HG03066 (cell line): ENCODE results near the gene CORO6.
A peak's percentile ranks its signal among the peaks of the same experiment; 100 is the strongest.

Experiments used
- ATAC-seq: cut with Tn5 transposase; IDR thresholded peaks from one replicate; pipeline ENCODE4 v1.9.1; 2021; ENCODE audit warnings: low read depth; ENCODE audit not compliant: unreplicated experiment

The CORO6 gene

DNA sequence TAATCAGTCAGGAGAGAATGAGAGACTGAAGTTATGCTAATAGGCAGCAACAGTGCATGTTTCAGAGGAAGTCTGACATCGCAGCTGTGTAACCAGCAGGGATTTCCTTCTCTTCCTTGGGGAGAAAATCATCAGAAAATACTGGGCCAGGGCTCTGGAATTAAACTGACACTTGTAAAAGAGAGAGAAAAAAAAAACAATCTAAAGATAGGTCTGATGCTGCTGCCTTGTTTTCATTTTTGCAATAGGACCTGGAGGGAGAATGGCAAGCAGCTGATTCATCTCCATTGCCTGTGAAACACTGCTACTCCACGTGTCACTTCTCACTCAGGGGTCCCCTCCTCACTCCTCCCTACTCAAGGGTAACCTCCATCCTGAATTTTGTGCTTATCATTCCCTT is 17.7 kb upstream of the CORO6 start:
- no peak for ATAC-seq

DNA sequence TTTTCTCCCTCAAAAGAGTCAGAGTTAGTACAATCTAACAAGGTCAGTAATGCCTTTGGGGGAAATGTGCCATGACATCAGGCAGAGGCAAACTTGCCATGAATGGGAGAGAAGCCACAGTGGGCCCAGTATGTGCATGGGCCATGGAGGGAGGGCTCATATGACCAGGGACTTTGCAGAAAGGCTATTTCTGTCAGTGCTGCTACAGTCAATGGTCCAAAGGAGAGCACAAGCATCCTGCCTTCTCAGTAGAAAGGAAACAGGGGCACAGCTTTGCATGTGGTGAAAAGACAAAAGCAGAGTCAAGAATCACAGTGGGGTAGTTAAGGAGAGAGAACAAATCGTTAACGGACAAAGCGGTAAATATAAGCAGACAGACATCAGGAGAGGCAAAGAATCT is 11.2 kb upstream of the CORO6 start:
- no peak for ATAC-seq

GRCh38 chr17:29630630-29631193 is 8.0 kb upstream of the CORO6 start:
- ATAC-seq: no peak

GRCh38 chr17:29629839-29630238 is 7.1 kb upstream of the CORO6 start:
- ATAC-seq: no peak

- ATAC-seq: no peak
These were observed 5.9 kb upstream of the CORO6 start for GRCh38 chr17:29628644-29629043.

- no peak for ATAC-seq
These were observed 5.2 kb upstream of the CORO6 start for GRCh38 chr17:29627951-29628350.

- no peak for ATAC-seq
These were observed 2.5 kb upstream of the CORO6 start for GRCh38 chr17:29625037-29625750.

- no peak for ATAC-seq
These were observed 1.9 kb upstream of the CORO6 start for GRCh38 chr17:29624586-29624985.

DNA sequence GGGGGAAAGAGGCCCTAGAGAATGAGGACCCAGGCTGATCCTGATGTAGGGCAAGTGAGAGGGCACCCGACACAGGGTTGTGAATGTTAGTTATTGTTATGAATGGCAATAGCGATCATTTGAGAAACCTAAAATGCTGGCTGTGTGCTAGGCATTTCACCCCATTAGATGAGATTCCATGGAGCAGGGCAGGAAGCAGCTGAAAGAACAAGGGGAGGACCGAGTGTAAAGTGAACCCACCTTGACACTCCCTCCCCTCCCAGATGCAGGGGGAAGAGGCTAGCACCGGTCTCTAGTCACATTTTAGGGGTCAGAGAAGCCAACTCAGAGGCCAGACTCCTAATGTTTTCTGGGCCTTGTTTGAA is 553 bp upstream of the CORO6 start:
- no peak for ATAC-seq

- no peak for ATAC-seq
These were observed 939 bp downstream of the CORO6 start for GRCh38 chr17:29621751-29622194.

DNA sequence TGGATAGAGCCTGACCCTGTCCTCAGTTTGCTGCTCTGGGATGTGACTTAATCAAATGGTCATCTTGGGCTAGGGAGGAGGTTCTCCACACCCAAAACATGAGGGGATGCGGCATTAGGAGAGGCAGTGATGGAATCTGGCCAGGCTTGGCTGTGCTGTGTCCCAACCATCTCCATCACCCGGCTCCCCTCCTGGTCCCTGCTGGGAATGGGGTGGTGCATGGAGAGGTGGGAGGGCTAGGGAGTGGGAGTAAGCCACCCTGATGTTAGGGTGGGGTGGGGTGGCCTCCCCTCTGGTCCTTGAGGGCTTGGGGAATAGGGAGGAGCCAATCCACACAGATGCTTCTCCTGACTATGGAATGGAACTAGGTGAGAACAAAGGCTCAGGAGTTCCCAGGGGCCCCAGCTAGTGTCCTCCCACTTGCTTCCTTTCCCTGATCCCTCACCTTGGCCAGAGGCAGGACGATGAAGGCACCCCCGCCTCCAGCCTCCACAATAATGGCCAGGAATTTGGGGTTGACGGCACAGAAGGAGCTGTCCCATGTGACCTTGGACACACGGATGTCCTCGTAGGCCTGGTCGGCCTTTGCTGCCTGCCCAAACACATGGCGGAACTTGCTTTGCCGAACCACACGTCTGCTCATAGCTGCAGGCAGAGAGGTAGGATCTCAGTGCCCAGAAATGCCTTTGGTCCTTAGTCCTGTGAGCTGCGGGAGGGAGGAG is 1.8 kb downstream of the CORO6 start:
- no peak for ATAC-seq

GRCh38 chr17:29620271-29620670 is 2.4 kb downstream of the CORO6 start:
- no peak for ATAC-seq

DNA sequence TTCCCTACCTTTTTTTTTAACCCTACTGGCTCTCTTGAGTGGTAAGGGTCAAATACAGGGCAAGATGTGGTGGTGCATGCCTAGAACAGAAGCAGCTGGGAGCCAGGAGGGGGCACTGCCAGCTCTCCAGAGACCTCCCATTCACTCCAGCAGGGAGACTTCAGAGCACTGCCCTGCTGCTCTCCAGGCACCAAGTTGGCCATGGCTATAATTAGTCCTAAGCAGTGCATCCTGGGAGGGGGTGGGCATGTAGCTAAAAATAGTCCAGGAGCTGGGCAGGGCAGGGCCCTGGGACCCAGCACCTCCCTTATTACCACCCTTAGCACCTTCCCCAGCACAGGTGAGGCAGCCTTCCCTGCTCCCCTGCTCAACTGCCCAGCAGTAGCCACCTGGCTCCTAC is 3.5 kb downstream of the CORO6 start:
- ATAC-seq: no peak

DNA sequence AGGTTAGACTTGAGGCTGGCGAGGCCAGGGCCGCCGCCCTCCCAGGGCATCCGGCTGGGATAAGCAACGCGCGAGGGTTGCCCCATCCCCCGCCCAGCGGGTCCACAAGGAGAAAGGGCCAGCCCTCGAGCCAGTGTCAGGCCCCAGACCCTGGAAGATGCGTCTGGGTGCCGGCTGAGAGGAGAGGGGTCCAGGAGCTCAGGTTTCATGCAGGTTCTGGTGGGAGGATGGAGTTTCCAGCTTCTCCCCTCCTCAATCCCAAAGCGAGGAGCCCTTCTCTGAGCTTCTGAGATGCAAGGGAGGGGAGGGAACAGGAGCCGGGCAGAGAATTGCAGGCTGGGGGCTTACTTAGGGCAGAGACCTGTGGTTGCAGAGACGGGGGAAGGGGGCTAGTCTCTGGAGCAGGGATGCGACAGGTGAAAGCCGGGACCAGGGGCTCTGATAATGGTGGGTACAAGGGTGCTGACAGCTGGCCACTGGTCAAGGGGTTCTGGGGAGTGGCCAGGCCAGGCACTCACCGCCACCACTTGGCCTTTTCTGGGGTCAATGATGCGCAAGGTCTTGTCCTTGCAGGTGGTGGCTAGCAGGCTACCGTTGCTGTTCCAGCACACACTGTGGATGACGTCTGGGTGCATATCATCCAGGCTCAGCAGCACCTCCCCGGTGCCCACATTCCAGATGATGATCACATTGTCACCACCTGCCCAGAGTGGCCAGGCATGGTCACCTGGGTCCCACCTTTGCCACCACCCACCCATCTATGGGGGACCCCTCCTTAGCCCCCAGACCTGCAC is 4.2 kb downstream of the CORO6 start:
- no peak for ATAC-seq

- ATAC-seq: peak; percentile 2
These were observed 5.0 kb downstream of the CORO6 start for GRCh38 chr17:29617481-29618271.

DNA sequence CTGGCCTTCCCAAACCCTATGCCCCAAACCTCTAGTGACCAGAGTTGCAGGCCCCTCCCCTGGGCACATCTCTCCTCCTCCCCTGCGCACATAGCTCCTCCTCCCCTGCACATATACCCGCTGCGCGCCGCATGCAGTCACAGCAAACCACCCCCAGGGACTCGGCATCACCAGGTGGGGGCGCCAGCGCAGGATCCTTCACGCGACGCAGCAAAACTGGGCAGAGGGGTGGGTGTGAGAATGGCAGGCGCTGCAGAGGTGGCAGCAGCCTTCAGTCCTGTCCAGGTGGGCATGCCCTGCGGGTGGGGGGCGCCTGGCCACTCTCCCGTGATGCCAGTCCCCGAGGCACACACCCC is 5.6 kb downstream of the CORO6 start:
- peak; percentile 40 for ATAC-seq

DNA sequence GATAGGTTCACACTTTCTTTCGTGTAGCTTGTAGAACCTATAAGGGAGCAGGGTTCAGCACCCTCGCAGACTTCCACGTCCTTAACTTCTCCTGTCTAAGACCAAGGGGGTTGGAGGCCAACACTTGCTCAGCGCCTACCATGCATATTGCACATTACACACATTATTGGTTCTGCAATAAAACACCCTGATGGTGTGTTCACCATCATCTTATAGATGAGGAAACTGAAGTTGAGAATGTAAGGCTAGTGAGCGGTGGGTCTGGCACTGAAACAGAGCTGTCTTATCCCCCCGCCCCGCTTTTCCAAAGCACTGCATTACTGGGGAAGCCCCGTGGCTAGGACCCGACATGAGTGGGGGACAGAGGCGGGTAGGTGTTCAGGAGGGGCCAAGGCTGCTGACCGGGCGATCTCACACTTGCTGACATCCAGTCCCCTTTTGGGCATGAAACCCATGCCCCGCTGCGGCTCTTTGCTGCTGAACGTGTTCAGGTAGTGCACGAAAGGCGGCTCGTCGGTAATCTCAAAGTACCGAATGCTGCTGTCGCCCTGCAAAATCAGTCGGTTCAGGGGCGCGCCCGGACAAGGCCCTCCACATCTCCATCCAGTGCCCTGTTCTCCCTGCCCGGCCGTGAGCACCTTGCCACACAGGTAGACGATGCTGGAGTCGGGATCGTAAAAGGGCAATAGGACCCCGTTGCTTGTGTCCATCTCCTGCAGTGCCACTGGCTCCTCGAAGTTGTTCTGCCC is 6.2 kb downstream of the CORO6 start:
- ATAC-seq: no peak

- no peak for ATAC-seq
These were observed 7.0 kb downstream of the CORO6 start for GRCh38 chr17:29615492-29616299.

GRCh38 chr17:29615048-29615385 is 7.7 kb downstream of the CORO6 start:
- ATAC-seq: no peak
